GM19452 (cell line): ENCODE results near the gene KCTD21.
"Not testable (repeated sequence)": the region's sequence is repeated elsewhere in the genome, so short reads cannot be mapped to it uniquely, and the experiment has no call there.

Source experiments
- ATAC-seq: cut with Tn5 transposase; IDR thresholded peaks from one replicate; pipeline ENCODE4 v1.9.1; 2021; ENCODE audit not compliant: unreplicated experiment

KCTD21 gene

DNA sequence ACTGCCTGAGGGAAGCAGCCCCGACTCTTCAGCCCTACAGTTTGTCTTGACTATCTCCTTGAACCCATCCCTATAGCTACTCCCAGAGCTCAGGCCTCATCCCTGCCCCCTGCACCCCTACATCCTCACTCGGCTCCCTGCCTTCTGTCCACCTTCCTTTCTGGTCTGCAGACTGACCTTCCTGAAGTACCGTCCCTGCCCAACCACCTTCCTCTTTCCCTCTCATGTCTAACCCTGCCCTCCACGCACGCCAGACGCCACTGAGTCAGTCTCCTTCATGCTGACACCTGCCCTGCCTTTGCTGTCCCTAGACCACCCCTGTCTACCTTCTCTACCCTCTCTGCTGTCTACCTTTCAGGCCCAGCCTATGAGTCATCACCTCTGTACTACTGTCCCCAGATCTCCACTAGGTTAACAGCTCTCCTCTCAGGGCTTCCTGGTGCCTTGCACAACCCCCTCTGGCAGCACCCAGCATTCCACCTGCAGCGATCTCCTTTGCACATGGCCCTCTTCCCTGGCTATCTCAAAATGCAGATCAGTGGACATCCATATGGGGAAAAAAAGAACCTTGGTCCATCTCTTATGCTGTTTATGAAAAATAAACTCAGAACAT, 8.9 kb downstream of the KCTD21 start:
- no peak for ATAC-seq

DNA sequence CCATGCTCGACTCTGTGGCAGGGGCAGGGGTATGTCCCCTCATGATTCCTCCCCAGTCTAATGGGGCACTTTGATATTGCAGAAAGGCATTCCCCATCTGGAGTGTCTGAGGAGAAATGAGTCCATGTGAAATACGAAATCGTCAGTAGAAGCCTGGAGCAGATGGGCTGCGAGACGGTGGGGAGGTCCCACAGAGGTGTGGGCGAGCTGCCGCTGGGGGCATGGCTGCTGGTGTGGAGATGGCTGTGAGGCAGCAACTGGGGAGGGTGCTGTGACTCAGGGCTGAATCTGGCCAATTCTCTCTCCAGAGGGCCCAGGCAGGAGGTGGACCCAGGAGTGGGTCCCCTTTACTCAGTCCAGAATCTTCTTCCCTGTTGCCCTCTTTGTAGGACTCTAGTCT, 11.2 kb downstream of the KCTD21 start:
- no peak for ATAC-seq

DNA sequence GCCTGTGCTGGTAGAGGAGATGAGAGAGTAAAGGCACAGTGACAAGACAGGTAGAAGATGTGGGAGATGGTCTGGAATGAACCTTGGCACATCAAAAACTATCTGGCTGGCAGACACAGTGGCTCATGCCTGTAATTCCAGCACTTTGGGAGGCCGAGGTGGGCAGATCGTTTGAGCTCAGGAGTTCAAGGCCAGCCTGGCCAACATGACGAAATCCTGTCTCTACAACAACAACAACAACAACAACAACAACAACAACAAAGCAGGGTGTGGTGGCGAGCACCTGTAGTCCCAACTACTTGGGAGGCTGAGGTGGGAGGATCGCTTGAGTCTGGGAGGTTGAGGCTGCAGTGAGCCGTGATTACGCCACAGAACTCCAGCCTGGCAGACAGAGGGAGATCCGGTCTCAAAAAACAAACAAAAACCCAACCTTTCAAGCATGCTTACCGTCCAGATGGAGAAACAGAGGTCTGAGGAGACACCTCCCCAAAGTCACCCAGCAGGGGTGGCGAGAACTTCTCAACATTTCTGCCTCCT, 11.8 kb downstream of the KCTD21 start:
- ATAC-seq, result no peak

DNA sequence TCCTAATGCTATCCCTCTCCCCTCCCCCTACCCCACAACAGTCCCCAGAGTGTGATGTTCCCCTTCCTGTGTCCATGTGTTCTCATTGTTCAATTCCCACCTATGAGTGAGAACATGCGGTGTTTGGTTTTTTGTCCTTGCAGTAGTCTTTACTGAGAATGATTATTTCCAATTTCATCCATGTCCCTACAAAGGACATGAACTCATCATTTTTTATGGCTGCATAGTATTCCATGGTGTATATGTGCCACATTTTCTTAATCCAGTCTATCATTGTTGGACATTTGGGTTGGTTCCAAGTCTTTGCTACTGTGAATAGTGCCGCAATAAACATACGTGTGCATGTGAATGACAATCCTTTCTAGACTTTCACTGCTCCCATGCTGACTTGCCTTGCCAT, 12.6 kb downstream of the KCTD21 start:
- not testable (repeated sequence) for ATAC-seq

DNA sequence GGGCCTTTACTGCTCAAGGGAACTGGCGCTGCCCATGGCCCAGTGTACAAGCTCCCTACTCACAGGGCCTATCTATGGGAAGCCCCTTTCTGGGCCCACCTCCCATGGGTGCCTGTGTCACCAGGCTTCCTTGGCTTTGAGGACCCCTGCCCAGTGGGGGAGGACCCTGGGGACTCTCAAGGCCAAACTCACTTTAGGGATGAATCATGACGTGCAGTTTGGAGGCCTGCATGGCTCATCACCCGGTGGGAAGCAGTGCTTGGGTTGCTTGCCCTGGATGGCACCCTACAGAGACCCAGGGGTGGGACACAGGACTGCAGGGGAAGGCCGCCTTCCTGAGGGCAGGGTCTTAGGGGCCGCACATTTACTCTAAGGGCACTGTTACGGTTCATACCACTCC, 16.5 kb downstream of the KCTD21 start:
- no peak for ATAC-seq

DNA sequence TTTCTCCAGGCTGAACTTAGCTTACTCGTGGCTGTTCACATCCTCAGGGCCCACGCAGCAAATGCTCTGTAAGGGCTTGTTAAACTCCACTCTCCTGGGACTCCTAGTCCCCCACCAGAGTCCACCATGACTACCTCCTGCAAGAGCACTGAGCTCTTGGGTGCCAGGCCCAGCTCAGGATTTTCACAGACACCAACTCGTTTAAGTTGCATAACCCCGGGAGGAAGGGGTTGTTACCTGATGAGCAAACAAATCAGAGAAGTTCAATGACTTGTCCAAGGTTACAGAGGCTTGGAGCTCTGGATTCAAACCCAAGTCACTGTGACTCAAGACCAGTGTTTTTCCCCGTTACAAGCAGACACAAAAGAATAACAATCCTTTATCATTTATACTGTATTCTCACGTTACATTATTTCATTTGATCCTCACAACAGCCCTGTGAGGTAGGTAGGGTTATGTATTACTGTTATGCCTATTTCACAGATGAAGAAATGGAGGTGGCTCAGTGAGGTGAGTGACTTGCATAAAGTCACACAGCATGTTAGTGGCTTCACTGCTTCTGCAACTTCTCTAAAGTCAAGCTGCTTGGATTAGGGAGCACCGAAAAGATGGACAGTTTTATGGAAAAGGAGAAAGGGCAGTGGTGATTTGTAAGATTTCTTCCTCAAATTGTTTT, 17.4 kb downstream of the KCTD21 start:
- no peak for ATAC-seq

DNA sequence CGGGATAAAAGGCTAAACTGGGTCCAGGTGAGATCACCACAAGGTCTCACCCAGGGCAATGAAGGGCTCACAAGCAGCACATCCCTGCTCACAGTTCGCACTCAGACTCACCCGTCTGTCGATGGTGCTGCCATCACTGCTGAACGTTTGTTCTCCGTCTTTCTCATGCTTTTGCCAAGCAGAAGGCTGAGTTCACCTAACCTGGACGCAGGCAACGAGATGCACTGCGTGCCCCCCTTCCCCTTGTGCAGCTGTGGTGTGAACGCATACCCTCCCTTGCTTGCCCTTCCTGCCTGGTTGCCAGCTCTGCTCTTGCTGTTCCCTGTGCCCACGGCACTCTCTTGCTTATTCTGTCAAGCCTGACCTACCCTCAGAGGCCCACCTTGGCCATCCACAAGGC, 18.0 kb downstream of the KCTD21 start:
- ATAC-seq, result no peak

DNA sequence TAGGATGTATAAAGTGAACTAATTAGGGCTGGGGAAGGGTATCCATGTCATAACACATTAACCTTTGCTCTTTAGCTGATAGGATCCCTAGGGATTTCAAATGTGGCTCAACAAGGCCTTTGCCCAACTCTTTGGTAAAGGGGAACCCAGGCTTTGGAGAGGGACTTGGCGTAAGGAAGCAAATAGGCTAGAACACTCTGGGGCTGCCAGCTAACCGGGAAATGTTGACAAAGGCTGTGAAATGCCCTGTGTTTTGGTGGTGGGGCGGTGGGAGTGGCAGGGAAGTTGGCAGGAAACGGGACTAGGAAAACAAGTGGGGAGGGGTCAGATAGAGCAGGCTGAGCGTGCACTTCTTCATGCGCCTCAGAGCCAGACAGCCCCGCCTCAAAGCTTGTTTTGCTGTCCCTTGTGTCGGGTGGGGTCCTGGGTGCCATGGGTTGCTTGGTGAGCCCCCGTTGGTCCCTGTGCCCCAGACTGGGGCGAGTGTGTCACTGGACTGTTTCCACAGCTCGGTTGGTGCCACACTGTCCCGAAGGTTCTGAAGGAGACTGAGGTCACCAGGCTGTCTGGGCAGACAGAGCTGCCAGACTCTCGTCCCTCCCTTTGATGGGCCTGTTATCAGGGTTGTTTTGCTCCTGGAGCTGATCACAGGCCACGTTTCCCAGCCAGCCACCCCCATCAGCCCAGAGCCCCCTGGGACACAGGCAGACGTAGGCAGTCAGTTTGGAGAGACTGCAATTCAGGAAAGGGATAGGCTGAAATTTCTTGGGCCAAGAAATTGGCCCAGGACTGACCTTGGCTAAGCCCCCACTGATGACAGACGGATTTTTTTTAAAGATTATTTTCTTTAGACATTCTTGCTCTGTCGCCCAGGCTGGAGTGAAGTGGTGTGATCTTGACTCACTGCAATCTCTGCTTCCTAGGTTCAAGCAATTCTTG, 19.6 kb downstream of the KCTD21 start:
- no peak for ATAC-seq

DNA sequence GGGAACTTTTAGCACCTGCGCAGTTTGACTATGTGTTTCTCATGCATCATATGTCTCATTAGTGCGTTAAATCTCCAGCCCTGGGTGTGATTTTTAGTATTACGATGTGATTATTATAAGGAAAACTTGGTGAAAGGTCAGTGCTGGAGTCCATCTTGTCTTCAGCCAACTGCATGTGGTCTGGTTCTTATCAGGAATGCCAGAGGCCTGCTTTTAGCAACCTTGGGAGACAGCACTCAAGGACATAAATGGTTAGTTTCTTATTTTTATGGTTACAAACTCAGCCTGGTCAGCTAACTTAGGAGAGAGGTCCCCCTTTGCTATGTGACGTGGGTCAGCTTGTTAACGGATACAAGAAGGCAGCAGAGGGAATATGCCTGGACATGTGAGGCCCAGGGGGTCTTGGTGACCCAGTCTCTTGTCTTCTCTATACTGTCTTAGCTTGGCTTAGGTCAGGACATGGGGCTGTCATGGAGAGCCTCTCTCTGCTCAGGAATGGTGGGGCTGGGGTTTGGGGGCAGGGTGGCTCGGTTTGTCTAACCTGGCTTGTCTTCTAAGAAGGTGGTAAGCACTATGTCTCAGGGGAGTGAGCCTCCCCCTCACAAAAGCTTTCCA, 21.5 kb downstream of the KCTD21 start:
- no peak for ATAC-seq

DNA sequence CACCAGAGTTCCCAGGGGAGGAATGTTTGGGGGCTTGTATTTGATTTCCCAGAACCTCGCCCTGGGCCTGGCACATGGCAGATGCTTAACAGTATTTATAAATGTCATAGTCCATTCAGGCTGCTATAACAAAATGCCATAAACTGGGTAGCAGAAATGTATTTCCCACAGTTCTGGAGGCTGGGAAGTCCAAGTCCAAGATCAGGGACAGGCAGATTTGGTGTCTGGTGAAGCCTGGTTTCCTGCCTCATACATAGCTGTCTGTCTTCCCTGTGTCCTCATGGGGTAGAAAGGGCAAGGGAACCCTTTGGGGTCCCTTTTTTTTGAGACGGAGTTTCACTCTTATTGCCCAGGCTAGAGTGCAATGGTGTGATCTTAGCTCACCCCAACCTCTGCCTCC, 24.0 kb downstream of the KCTD21 start:
- no peak for ATAC-seq

DNA sequence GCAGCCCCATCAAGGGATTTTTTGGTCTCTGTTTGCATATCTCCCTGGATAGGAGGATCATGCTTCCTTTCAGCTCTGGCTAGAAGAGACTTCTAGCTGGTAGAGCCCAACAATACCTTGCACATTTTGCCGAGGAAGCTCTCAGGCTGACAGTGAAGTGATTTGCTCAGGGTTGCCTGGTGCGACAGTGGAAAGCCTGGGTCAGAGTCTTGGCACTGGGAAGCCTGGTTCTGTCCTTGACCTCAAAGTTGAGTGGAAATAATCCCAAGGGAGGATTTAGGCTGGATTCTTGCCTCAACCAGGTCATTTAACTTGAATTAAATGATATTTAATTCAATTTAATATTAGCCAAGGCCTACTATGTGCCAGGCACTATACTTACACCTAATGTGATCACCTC, 24.6 kb downstream of the KCTD21 start:
- ATAC-seq, result no peak

DNA sequence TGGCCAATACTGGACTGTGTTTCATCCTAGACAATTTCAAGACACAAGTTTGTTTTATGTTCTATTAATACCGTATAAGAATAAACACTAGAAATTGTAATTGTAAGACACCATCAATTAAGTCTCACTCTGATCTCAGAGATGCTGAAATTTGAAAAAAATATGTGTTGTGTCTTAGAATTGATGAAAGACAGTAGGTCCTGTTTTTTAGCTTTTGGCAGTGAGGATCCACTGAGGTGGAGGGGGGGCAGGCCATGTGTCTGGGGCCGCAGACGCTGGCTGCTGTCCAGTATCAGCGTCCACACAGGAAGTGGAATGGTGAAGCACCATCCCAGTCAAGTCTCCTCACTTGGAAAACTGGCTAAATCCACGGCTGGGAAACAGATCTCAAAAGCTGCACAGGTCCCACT, 26.5 kb downstream of the KCTD21 start:
- no peak for ATAC-seq

DNA sequence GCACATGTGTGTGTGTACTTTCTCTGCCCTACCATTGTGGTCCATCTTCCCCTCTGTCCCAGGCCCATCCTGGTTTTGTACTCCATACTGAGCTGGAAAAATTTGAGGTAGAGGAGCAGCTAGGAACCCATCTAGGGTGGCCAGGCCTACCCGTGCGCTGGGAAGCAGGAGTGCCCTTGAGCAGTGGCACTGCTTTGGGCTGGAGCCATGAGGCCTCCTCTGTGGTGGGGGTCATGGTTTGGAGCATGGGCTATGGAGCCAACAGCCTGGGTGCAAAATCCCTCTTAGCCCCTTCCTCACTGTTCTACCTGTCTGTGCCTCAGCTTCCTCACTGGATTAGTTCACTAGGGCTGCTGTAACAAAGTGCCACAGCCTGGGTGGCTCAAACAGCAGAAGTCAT, 27.1 kb downstream of the KCTD21 start:
- no peak for ATAC-seq

DNA sequence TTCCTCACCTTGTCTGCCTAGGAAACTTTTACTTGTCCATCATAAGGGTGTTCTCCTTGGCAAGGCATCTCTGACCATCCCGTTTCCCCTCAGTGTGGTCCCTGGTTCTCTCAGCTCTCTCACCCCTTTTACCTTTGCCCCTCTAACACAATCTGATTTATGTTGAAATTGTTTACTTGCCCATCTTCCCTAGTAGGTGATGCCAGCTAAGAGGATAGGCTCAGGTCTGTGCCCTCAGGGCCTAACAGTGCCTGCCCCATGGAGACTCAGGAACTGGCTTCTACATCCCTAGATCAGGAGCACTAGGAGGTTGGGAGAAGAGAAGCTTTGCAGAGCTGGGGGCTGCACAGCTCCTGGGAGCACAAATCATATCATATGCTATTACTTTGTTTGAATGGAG, 27.9 kb downstream of the KCTD21 start:
- no peak for ATAC-seq

DNA sequence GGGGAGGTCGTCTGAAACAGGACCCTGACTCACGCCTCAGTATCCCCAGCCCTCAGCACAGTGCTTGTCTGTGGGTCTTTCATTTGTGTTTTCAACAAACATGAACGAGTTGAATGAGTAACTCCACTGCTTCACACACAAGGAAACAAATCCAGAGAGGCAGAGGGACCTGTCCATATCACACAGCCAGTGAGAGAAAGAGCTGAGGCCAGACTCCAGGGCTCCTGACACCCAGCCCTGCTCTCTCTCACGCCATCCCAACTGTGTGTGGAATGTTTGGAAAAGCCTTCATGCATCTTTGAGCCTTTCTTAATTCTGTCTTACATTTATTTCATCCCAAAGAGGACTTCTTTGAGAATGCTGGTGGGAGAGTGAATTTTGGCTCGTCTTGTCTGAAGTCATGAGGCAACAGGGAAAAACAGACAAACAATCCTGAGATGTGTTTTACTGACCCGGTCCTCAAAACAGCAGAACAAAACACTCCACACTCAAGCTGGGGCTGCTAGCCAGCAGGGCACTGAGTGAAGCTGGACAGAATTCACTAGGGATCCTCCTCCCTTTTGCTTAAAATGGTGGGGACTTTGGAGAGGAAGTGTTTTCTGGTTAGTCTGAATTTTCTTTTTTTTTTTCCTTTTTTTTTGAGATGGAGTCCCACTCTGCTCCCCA, 29.3 kb downstream of the KCTD21 start:
- no peak for ATAC-seq

DNA sequence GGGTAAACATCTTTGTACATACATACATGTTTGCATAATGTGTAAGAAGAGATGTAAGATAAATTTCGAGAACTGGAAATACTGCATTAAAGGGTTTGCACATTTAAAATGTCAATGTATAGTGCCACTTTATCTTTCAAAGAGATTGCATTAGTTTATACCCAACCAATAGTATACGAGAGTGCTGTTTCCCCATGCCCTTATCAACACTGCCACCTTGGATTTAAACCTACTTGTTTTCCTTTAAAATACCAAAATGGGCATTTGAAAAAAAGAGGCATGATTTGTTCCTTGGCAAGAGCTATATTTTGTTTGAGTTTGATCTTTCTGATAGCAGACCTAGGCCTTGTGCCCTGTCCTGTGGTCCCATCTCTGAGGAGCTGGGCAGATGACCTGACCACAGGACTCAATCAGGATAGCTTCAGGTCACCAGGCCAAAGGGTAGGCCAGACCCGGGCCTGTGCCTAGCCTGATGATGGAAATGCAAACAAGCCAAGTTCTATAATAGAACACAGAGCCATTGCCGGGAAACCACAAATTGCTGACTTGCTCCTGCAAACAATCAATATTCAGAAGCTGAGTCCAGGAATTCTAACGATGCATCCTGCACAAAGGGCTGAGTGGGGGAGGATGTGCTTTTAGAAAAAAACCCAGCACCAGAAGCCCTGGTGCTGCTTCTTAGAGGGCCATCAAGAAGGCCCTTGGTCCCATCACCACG, 32.1 kb downstream of the KCTD21 start:
- no peak for ATAC-seq

DNA sequence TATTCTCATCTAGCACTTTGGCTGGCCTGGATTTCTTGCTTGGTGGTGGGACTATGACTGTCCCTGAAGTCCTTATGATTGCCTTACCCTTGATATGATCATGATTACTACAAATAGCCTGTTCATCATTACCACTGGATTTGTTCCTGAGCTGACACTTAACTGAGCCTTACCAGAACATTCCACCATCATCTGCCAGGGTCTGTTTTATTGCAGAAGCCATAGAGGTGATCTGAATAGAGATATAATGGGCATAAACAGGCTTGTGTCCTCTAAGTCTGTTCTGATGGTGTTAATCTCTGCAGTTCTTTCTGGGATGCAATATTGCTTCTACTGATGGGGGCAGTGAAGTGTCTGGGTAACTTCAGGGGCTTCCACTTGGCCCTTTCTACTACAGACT, 36.6 kb downstream of the KCTD21 start:
- no peak for ATAC-seq

DNA sequence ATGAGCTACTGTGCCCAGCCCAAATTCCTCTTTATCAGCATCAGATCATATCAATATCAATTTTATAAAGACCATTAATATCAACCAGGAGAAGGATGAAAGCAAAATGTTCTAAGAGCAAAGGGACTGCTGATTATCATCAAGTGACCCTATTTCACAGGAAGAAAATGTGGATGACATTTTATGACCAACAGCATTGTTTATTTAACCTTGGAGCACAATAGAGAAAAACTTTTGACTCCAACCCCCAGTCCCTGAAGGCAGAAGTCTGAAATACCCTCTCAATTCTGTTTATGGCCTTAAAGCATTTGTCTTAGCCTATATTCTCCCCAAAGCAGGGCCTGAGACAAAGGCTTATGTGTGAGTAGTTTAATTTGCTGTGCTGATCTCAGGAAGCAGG, 37.7 kb downstream of the KCTD21 start:
- ATAC-seq, result no peak

DNA sequence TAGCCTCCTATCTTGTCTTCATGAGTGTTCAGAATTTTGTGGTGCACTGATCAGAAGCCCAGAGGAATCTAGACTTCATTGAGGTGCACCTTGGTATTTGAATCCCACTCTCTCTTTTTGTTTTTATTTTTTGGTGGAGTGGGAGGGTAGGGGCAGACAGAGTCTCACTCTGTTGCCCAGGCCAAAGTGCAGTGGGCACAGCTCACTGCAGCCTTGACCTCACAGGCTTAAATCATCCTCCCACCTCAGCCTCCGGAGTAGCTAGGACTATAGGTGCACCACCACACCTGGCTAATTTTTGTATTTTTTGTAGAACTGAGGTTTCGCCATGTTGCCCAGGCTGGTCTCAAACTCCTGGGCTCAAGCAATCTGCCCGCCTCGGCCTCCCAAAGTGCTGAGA, 38.1 kb downstream of the KCTD21 start:
- ATAC-seq, result no peak

DNA sequence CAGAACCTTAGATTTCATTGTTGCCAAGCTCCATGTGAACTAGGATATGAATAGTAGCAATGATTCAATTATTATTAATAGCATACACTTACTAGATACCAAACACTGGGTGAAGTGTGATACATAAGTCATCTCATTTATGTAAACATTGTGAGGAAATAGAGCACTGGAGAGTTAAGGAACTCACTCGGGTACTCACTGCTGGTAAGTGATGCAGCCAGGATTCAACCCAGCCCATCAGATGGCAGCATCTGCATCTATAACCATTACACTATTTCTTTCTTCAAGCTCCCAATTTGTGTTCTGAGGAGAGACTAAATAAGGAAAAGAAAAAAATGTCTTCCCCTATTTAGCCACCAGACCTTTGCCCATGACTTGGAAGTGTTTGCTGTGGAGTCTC, 38.8 kb downstream of the KCTD21 start:
- ATAC-seq, result no peak
